Measurements from ENCODE around the gene POM121C.
"Not testable (repeated sequence)": the region's sequence is repeated elsewhere in the genome, so short reads cannot be mapped to it uniquely, and the experiment has no call there.

Gene POM121C

DNA sequence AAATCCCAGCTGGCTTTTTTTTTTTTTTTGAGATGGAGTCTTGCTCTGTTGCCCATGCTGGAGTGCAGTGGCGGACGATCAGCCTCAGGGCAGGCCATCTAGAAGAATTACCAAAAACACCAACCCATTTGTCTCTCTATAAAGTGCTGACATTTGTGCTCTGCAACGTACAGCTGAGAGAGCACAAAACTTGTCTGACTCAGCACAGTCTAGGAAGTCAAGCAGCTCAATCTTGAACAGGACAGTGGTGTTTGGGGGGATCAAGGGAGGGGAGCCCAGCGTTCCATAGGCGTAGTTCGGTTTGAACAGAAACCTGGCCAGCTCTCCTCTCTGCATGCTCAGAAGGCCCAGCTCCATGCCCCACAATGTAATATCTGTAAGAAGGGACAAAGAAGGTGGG lies 92.9 kb downstream of the POM121C start:
- DNase-seq (ENCODE audit: low read depth in 2 of 2), result not testable (repeated sequence)

DNA sequence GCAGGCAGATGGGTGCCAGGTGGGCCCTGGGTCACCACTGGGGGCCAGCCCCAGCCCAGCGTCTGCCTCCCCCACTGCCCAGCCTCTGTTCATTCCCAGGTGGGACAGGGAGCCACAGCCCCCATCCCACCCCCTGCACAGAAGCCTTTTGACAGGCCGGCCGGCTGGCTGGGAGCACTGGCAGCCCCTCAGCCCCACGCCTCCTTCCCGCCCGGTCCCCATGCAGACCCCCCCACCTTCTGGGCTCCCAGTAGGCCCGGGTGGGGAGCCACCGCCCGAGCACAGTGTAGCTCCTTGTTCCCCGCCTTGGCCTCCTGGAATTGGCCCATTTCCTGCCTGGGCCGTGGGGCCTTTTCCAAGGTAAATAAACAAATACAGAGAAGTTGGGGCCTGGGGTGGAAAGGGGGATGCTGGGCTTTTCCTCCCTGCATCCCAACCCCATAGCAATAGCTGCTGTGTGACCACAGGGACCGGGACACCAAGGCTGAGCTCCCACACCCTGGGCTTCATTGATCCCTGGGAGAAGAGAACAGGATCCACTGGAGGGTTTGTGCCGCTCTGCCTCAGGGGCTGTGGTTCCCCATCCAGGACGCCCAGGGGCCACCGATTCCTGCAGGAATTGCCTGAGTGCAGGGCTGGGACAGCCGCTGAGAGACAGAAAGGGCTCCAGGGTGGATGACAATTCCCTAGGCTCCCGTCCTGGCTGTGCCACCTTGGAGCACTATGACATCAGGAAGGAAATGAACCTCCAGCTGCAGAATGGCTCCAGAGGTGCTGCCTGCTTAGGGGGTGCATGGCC lies 111.4 kb downstream of the POM121C start:
- DNase-seq (ENCODE audit: low read depth in 2 of 2), result not testable (repeated sequence)

DNA sequence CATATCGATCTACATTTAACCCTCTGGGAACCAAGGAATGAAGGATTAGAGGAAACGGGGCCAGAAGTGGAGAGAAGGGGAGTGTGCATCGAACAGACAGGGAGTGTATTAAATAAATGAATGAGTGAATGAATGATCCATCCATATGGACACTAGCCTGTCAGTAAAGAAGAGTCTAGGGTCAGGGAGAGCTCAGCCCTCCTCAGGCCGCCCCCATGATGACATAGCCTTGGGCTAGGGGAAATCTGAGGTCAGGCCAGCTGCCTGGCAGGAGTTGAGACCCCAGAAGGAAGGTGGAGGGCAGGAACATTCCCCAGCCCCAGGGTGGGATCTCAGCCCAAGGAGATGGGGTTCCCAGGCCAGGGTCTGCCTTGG lies 112.0 kb downstream of the POM121C start:
- not testable (repeated sequence) for DNase-seq (ENCODE audit: low read depth in 2 of 2)

DNA sequence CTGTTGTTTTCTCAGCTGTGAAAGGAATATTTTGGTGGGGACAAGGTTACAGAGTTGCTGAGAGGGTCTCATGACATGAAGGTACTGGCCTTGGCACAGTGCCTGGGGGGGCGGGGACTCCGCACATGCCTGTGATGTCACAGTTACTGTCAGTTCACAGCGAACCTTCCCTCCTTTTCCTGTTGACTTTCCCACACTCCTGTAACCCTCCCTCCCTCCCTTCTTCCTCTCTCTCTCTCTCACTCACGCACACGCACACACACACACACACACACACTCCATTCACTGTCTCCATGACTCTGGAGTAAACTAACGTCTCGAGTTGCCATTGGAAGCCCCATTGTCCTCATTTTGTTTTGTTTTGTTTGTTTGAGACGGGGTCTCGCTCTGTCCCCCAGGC lies 118.8 kb downstream of the POM121C start:
- not testable (repeated sequence) for DNase-seq (ENCODE audit: low read depth in 2 of 2)

Data from stimulated activated CD8-positive, alpha-beta memory T cell treated with anti-CD3 and anti-CD28 coated beads, Interleukin-7, amount 100 ng/mL, for 4 hours (primary cell).